HG03521 (cell line): ENCODE measurements around the gene SYTL5.
A peak's percentile ranks its signal among the peaks of the same experiment; 100 is the strongest.

Experiments
- ATAC-seq: cut with Tn5 transposase; IDR thresholded peaks from one replicate; pipeline ENCODE4 v1.9.1; 2021; ENCODE audit warnings: mild to moderate bottlenecking, moderate library complexity; ENCODE audit not compliant: unreplicated experiment

Gene SYTL5

DNA sequence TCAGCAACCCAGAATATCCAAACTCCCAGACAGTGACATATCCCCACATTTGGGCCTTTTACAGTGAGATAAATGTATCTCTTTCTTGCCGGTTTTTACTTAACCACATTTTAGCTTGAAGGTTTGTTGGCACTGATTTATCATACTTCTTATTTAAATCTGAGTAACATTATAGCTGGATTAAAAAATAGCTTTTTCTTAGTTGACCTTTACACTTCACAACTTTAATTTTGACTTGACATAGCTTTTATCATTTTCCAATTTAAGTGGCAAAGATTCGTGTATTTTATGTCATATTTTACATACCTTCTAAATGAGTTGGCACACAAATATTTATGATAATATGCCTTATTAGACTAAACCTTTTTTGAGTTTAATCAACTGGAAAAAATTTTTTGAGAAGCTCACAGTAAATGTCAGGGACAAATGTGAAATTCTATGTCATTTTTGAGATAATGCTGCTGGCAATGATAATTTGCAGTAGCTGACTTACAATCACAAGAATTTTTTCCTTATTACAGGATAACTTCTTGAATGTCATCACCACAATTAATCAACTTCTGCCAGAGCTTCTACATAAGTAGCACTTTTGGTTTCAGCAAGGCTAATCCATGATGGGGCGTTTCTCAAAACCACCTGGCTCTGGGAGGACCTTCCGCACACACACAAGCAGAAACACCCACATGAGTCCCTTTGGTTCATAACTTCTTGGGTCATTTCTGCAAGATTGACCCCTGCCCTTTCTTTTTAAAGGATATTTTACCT is 80.3 kb downstream of the SYTL5 start:
- no peak for ATAC-seq

DNA sequence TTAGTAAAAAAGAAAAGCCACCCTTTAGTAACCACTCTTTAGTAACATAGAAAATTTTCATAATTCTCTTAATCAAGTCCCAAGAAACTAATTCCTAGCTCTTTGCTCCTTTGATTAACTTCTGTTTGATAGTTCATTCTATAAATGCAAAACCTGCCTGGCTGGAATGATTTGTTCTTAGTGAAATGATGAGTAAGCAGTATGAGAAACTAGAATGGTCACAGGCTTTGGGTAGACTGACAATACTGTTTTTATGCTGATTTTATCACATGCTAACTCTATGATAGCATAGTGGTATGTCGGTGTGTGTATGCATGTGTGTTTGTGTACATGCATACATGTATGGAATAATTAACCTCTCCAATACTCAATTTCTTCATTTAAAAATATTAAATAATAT is 81.2 kb downstream of the SYTL5 start:
- ATAC-seq: no peak

DNA sequence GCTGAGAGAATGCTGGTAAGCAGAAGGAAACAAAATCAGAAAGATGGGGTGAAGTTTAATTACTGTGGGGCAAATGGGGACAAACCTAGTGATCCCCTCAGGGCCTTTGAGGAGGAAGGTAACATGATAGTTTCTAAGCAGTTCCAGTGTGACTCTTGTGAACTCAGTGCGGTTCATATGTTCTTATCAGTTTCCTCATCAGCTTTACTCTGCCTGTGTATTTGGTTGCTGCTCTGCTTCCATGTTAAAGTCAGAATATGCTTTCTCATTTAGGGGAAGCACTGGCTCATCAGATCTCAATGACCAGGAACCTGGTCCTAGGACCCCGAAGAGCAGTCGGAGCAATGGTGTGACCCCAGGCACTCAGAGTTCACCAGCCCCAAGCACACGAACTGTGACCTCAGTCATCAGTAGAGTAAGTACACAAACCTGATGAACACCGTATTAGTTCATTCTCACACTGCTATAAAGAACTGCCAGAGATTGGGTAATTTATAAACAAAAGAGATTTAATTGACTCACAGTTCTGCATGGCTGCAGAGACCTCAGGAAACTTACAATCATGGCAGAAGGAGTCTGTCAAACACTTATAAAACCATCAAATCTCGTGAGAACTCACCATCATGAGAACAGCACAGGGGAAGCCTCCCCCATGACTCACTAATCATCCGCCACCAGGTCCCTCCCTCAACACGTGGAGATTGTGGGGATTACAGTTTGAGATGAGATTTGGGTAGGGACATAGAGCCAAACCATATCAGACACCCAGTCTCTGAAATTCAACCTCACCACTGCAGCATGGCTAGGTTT is 83.0 kb downstream of the SYTL5 start:
- no peak for ATAC-seq

DNA sequence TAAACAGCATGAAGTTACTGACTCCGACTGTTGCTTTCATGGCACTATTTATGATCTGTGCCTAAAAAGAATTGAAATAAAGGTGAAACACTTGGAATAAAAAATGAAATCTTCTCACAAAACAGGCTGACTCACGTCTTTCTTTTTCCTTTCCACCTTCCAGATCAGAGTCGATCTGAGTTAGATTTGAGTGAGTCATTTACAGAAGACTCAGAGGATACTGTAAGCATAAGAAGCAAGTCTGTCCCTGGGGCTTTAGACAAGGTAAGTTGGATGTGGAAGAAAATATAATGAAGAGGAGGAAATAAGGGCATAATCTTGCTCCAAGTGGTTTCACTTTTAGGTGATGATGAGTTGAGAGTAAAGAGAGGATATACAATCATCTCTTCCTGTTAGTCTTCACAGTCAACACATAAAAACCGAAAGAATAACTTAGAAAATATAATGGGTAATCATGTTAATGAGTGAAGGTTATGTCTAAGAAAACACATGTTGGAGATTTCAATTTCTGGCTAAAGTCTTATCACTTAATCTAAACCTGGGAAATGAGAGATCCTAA is 89.7 kb downstream of the SYTL5 start:
- ATAC-seq: no peak

DNA sequence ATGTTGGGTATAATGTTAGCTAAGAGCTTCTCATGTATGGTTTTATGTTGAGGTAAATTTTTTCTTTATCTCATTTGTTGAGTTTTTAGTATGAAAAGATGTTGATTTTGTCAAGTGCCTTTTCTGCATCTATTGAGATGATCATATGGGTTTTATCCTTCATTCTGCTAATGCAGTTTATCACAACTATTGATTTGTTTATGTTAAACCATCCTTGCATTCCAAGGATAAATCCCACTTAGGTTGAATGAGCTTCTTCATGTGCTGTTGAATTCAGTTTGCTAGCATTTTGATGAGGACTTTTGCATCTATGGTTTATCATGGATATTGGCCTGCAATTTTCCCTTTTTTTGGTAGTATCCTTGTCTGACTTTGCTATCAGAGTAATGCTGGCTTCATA is 93.3 kb downstream of the SYTL5 start:
- no peak for ATAC-seq

DNA sequence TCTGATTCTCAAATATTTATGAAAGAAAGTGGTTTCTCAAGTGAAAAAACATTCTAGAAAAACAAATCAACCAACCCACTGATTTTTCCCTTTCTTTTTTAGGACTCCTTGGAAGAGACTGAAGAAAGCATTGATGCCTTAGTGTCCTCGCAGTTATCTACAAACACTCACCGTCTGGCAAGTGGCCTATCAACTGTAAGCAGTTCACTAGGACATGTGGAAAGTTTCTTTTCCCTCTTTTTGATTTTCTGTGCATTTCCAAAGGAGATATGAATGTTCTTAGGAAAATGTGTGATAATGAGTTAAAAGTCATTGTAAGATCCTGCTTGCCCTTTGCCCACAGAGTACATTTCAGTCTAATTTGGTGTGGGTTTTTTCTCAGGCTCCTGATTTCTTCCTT is 95.9 kb downstream of the SYTL5 start:
- ATAC-seq: no peak

DNA sequence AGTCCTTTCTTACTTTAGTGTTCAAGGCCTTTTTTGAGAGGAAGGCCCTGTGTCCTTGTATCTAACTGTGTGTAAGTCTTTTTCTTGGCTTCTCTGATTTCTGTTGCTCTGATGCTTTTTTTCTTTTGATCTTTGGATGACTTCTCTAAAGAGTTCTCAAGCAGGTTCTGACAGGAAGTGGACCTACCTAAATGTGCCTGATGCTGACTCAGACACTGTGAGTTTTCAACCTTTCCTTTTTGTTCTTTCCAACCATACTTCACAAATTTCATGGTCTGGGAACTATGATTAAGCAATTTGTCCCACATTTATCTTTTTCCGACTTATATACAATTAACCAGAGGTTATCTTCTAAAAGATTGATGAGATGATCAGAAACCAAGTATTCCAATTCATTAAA is 96.5 kb downstream of the SYTL5 start:
- ATAC-seq: no peak

DNA sequence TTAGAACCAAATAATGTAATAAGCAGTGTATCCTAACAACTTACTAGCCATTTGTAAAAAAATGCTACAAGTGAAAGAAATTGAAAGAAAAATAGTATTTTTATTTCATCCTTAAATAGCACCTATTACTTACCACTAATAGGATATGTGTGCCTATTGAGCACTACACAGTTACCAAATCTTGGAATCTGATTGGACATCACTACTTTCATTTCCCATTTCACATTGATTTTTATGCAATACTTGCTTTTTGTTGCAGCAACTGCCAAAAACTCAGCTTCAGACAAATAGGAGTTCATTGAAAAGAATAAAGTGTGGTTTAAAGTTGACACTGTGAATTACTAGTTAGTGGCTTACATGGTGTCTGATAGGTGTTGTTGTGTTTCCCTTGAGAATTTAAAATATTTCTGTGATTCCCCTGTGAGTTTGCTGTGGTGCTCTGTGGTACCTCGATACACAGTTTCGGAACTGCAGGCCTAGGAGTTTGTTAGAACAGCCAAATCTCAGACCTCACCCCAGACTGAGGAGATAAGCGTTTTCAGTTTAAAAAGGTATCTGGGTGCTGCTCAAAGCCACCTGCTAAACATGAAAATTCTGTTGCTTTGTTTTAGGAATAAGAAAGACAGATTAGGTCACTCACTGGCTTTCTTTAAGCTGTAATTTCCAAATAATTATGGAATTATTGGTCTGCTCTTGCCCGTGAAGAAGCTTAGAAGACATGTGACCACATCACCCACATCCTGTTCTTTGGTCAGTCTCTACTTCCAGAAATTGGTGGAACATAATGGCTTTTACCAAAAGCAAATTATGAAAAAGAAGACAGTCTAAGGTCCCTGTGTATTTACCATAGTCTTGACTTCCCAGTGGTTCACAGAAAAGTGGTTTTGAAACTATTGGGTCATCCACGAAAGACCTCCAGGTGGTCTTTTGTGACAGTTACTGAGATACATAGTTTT is 97.8 kb downstream of the SYTL5 start:
- peak; percentile 78 for ATAC-seq

DNA sequence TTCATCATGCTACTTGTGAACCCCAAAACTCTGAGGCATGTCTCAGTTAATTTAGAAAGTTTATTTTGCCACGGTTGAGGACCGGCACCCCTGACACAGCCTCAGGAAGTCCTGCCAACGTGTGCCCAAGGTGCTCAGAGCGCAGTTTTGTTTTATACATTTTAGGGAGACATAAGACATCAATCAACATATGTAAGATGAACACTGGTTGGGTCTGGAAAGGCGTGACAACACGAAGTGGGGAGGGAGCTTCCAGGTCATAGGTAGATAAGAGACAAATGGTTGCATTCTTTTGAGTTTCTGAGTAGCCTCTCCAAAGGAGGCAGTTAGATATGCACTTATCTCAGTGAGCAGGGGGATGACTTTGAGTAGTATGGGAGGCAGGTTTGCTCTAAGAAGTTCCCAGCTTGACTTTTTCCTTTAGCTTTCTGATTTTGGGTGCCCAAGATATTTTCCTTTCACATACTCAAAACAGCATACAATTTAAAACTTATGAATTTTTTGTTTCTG is 98.9 kb downstream of the SYTL5 start:
- ATAC-seq: no peak

DNA sequence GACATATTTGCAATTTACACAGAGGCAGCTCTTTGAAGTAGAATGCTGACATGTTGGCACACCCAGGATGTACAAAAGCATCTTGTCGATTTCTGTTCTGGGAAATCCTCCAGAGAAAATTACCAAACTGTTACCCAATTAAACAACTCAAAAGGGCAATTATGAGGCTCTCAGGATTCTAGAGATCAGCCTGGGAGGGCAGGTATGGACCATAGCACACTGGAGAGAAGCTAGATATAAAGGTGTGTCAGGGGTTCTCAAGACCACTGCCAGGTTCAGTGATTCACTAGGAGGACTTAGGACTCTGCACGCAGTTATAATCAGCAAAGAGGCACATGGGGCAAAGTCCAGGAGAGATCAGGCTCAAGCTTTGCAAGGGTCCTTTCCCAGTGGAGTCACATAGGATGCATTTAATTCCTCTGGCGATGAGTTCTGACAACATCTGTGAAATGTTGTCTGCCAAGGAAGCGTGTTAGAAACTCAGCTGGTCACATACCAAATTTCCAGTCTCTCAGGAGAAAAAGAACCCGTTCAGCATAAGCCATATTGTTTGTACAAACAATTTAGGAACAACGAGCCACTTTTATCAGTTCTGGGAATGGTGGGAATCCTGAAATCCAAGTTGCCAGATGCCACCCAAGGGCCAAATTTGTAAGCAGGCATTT is 100.8 kb downstream of the SYTL5 start:
- no peak for ATAC-seq

DNA sequence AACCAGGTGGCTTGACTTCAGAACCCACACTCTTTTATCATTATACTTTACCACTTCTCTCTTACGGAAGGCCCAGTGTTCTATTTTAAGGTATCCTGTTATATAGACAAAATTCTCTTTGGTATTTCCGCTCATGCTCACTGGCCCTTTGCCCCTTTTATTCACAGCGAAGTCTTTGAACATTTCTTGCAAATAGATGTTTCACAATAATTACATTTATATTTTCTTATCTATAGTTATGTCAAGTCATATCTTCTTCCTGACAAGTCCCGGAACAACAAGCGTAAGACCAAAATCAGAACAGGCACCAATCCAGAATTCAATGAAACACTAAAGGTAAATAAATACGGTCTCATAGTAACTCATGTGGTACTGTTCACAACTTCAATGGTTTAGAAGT is 102.0 kb downstream of the SYTL5 start:
- ATAC-seq: no peak

DNA sequence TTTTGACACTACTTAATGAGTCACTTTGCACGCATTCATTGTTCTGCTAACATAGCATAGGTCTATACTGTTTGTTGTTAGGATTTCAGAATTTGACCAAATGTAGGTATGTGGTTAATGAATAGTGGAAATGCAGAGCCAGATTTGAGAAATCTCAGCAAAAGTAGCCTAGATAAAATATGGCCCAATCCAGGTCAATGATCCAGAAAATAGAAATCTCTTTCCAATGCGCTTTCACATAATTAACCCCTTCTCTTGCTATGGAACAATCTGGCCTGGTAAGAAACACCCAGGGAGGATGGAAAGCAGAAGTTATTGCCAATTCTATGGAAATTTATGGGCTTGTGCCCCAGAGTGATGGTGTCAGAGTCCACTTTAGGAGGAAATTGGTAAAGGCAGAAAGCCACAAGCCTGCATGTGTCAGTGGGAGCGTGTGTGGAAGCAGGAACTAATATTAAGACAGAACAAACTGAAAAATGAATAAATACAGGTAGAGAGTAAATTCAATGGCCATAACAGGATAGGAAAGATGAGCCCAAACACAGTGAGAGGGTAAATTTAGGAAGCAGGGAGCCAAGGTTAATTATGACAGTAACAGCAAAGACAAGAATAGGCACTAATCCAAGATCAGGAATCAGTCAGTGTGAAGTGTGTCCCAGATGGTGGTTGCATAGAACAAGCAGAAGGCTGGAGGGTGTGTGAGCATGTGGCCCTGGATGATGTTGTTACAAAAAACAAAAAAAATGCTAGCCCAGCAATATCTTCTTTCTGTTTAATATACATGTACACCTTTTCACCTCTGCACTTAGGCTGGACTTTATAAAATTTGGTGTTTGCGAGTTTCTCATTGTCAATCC is 102.9 kb downstream of the SYTL5 start:
- ATAC-seq: no peak

DNA sequence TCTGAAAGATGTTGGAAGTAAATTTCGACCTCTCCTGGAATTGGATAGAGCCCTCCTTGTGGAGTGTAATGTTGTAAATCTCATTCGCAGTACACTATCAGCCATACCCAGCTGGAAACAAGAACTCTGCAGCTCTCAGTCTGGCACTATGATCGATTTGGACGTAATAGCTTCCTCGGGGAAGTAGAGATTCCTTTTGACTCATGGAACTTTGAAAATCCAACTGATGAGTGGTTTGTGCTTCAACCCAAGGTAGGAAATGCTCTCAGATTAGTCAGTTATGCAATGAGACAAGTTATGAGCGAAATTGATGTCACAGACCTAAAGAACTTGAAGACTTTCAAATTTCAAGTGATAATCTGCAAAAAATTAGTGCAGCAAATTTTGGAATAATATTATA is 103.9 kb downstream of the SYTL5 start:
- ATAC-seq: no peak

DNA sequence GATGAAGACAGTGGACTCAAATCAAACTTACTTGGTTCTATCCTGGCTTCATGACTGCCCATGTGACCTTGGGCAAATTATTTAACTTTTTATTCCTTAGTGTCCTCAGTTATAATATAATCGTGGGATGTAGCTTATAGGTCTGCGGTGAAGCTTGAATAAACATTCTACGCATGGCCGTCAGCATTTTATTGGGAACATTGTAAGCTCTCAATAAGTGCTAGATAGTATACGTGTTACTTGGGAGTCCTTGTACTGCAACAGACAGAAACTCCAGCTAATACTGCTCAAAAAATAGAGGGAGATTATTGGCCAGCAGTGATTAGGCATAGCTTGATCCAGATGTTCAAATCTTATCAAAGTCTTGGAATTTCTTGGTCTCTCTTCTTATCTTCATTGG is 104.8 kb downstream of the SYTL5 start:
- ATAC-seq: no peak

DNA sequence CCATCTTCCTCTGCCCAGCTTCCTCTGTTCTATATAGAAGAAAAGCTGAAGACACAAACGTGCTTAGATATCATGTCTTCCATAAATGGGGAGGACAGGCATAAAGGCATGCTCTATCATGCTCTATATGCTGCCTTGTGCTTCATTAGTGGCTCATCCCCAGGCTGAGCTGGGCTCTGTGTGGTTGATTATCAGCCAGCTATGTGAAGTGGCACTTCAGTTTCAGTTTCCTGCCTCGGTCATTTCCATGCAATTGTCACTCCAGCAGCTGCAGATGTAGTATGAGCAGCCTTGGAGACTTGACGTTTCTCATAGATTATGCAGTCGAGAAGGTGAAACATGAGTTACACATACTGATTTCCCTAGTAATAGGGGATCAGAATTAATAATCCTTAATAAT is 106.2 kb downstream of the SYTL5 start:
- no peak for ATAC-seq

DNA sequence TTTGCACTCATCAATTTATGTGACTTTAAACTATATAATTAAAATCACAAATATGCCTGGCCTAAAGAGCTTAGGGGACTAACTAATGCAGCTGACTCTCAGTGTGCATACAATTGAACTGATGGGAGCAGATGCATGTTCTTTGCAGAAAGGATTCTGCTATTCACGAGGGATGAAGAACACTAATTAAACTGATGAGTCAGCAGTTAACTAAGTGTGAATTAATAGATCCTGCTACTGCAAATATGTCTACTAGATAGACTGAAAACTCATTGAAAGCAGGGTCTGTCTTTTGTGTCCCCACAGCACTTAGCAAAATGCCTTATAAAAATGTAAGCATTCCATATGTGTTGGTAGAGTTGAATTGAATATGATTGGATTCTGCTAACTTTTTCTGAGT is 110.4 kb downstream of the SYTL5 start:
- no peak for ATAC-seq

DNA sequence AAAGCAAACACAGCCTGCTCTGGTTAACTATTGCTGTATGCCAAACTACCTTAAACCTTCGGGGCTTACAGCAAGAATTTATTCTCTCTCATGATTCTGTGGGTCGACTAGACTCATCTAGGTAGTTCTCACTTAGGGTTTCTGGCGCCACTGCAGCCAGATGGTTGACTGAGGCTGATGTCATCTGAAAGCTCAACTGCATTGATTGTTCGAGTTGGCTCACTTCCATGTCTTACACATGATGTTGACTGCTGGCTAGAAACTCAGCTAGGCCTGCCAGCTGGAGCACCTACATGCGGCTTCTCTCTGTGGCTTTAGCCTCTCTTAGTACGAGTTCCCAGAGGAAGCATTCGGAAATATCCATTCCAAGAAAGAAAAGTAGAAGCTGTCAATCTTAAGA is 111.1 kb downstream of the SYTL5 start:
- no peak for ATAC-seq

DNA sequence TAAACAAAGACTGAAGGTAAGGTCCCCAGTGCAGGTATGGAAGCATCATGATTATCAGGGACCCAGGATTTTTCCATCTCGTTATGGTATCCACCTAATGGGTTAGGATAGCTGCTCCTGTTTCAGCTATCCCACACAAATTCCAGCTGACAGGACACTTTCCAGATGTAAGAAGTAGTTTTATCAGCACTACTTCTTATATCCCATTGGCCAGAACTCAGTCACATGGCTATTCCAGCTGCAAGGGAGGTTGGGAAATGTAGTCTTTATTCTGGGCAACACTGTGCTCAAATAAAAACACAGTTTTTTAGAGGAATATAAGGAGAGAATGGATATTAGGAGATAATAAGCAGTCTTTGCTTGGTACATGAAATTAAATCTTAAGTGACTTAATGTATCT is 117.6 kb downstream of the SYTL5 start:
- ATAC-seq: no peak

DNA sequence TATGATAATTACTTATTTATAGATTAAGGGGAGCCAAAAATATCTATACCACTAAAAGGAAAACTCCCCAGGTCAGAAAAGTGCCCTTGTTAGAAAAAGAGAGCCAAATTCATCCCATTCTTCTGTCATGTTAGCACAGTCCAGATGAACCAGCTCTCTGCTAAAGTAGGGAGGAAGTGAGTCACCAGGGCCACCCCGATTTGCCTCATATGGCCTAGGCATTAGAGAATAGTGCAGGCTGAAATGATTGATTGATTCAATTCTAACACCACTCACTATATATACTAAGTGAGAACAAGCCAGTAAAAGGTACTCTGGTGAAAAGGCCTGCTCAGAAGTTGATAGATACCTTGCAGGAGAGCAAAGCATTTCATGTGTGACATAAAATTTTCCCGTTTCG is 119.8 kb downstream of the SYTL5 start:
- no peak for ATAC-seq
